SK-N-SH (cell line): ENCODE data around the gene EVI5.

Experiments used
- CTCF ChIP-seq: fragments of 200-600 bp; sonication (generic); IDR thresholded peaks from 2 replicates; pipeline ENCODE4 v1.6.1; 2017; ENCODE audit warnings: antibody characterized with exemption, mild to moderate bottlenecking, moderate library complexity
- EP300 ChIP-seq, 2 experiments: IDR thresholded peaks; 2 replicates each; pipeline versions ENCODE4 v1.4.0 to v1.6.1; 2012; ENCODE audit warnings: borderline replicate concordance in 1 of 2, low read depth in 1 of 2, low read length in 1 of 2
- MAX ChIP-seq: IDR thresholded peaks from 2 replicates; pipeline ENCODE4 v1.4.0; 2012; ENCODE audit warnings: low read depth
- NFIC ChIP-seq: IDR thresholded peaks from 2 replicates; pipeline ENCODE4 v1.4.0; 2012; ENCODE audit warnings: borderline replicate concordance
- SIN3A ChIP-seq: IDR thresholded peaks from 2 replicates; pipeline ENCODE4 v1.6.1; 2012; ENCODE audit warnings: low read depth, mild to moderate bottlenecking, low read length, moderate library complexity, borderline replicate concordance
- TCF12 ChIP-seq: IDR thresholded peaks from 2 replicates; pipeline ENCODE4 v1.4.0; 2012

GRCh38 chr1:92538048-92538412, 246.9 kb downstream of the EVI5 start:
- TF ChIP-seq MAX = no peak
- TF ChIP-seq EP300 (IDR thresholded peaks at IDR 0.05; ENCODE audit: borderline replicate concordance in 1 of 2, low read depth in 1 of 2, low read length in 1 of 2) = no peak
- no peak for TF ChIP-seq CTCF
- no peak for TF ChIP-seq NFIC
- no peak for TF ChIP-seq TCF12
- no peak for TF ChIP-seq SIN3A
